Heart left ventricle (tissue), 16 donors: ENCODE measurements around the gene CCDC170. TPM values are rescaled to one million over a fixed set of nuclear protein-coding genes. Genes with fewer than 3 reads are reported as not detected.

Source experiments
- ATAC-seq, 4 donors: fragments of 200-7000 bp; cut with Tn5 transposase; one replicate each; pipeline ENCODE4 v1.9.1; 2020 to 2022; ENCODE audit warnings: moderate library complexity in 4 of 4, mild to moderate bottlenecking in 3 of 4, moderate number of reproducible peaks in 1 of 4
- DNase-seq, 5 donors: peaks; one replicate each; pipeline ENCODE4 v3.0.0-alpha.2; 2020
- H3K27ac ChIP-seq, 12 donors: fragments of 200-600 bp; sonication (generic) in 4 of 12; one replicate each; pipeline versions ENCODE4 v1.5.0 to v1.8.0; 2016 to 2022; ENCODE audit warnings: mild to moderate bottlenecking in 2 of 12
- H3K27me3 ChIP-seq, 9 donors: fragments of 200-600 bp; sonication (generic) in 2 of 9; one replicate each; pipeline versions ENCODE4 v1.5.1 to v1.8.0; 2016 to 2022; ENCODE audit warnings: mild to moderate bottlenecking in 3 of 9
- H3K36me3 ChIP-seq, 9 donors: fragments of 200-600 bp; sonication (generic) in 2 of 9; one replicate each; pipeline versions ENCODE4 v1.5.0 to v1.8.0; 2018 to 2022; ENCODE audit warnings: mild to moderate bottlenecking in 2 of 9
- H3K4me1 ChIP-seq, 12 donors: fragments of 200-600 bp; sonication (generic) in 4 of 12; one replicate each; pipeline versions ENCODE4 v1.5.0 to v1.8.0; 2016 to 2022; ENCODE audit warnings: mild to moderate bottlenecking in 3 of 12
- H3K4me3 ChIP-seq, 12 donors: fragments of 200-600 bp; sonication (generic) in 4 of 12; one replicate each; pipeline versions ENCODE4 v1.5.0 to v1.8.0; 2017 to 2022; ENCODE audit warnings: mild to moderate bottlenecking in 9 of 12, moderate library complexity in 4 of 12
- H3K9me3 ChIP-seq, 12 donors: fragments of 200-600 bp; sonication (generic) in 4 of 12; one replicate each; pipeline versions ENCODE4 v1.5.0 to v1.8.0; 2016 to 2022; ENCODE audit warnings: mild to moderate bottlenecking in 1 of 12
- POLR2A ChIP-seq, 2 donors: fragments of 450-650 bp; IDR thresholded peaks; one replicate each; pipeline ENCODE4 v1.6.1; 2017; ENCODE audit warnings: antibody characterized with exemption in 2 of 2, mild to moderate bottlenecking in 2 of 2, moderate library complexity in 2 of 2
- WGBS, 4 donors: extraction: QIAGEN DNeasy Blood & Tissue Kit in 2 of 4; methylation state at CpG; one replicate each; pipeline versions ENCODE4 v1.1.5 to v1.1.7; 2013 to 2018; 5-methylcytosine and 5-hydroxymethylcytosine counted together
- intact Hi-C, 10 donors: fragments of 100-400 bp; cut with DNase I; formaldehyde crosslinking; loops; one replicate each; pipeline versions ENCODE4 v1.11.1 to v1.14.2; 2022
- polyA plus RNA-seq, 2 donors: library from polyadenylated mRNA; stranded (reverse); fragments of 200-250 nt; gene quantifications; one replicate each; pipeline ENCODE4 v1.2.3, GENCODE V29; 2013
- total RNA-seq, 9 donors: library from RNA; depleted of rRNA in 2 of 9; stranded (reverse); fragments of >200 nt in 2 of 9; fragmentation: NEBNext Ultra II Directional in 3 of 9; extraction: Animal tissue kit (Norgen Biotek cat#: 25700) in 3 of 9; gene quantifications; one replicate each; pipeline versions ENCODE4 v1.1.0 to v1.2.4, GENCODE V29; 2016 to 2023
- TF ChIP-seq, protein P1 (sequence below), 12 donors: fragments of 200-600 bp; sonication (generic) in 4 of 12; IDR thresholded peaks; one replicate each; pipeline versions ENCODE4 v1.5.0 to v1.8.0; 2018 to 2022; ENCODE audit warnings: antibody characterized with exemption in 12 of 12, mild to moderate bottlenecking in 5 of 12
- donor health status: ischemic (EF 13 %, LVEDD 7.1; RV severe dilation, severe dysfunction).
- donor health status: healthy with polysubstance abuse.
- donor health status: DM: no; HTN: yes; CAD: no.
- donor health status: DM: no; HTN: no; CAD: no.
- donor health status: ischemic (EF 25% LVEDD 6.9; RV normal size, moderate dysfunction).
- donor health status: ischemic (EF 25% LVEDD 5.7; RV mildly dilated, moderate dysfunction).
- donor health status: healthy.
- donor health status: DM: yes; HTN: yes; CAD: no.
- donor health status: ischemic (EF 35%, LVEDD 5.7; RV mildly dilated, moderate dysfunction).
- donor health status: nonischemic (EF 11% LVEDD 7.7; RV severe dilation, severe dysfunction).
- donor health status: DM: yes; HTN: yes; CAD: no.
- donor health status: PGD.
- donor health status: ischemic (EF 29% LVEDD 5.4; RV normal size, mild dysfunction).
- donor health status: nonischemic (EF 23%, LVEDD 6.1; RV moderate dilation, normal function).

Gene CCDC170
- total and polyA plus RNA-seq, 11 donors, result 0.07 to 4.4 (median 0.31) TPM

DNA sequence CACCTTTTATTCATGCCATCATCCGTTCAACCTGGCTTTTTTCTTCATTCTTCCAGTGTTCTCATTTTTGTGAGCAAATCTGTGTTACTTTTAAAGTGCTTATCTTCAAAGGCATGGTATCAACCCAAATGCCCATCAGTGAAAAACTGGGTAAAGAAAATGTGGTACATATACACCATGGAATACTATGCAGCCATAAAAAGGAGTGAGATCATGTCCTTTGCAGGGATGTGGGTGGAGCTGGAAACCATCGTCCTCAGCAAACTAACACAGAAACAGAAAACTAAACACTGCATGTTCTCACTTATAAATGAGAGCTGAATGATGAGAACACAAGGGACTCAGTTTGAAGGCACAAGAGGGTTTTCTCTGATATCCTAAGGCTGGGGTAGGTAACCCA is 130.3 kb downstream of the CCDC170 start:
- Histone ChIP-seq H3K9me3 (no peaks in the 10 kb centered on the region), H3K27ac (no peak overlapping the region), H3K4me1 (peaks cover 0 to 5% (median 0%) of the 10 kb centered on the region in 12 donors), H3K4me3 (no peak overlapping the region), H3K36me3 (no peaks in the 10 kb centered on the region), H3K27me3 (peaks cover 0 to 7% (median 0%) of the 10 kb centered on the region in 9 donors)
- no peak for DNase-seq
- intact Hi-C loops, result no loop called here
- ATAC-seq, result no peak
- TF ChIP-seq, protein P1, sequence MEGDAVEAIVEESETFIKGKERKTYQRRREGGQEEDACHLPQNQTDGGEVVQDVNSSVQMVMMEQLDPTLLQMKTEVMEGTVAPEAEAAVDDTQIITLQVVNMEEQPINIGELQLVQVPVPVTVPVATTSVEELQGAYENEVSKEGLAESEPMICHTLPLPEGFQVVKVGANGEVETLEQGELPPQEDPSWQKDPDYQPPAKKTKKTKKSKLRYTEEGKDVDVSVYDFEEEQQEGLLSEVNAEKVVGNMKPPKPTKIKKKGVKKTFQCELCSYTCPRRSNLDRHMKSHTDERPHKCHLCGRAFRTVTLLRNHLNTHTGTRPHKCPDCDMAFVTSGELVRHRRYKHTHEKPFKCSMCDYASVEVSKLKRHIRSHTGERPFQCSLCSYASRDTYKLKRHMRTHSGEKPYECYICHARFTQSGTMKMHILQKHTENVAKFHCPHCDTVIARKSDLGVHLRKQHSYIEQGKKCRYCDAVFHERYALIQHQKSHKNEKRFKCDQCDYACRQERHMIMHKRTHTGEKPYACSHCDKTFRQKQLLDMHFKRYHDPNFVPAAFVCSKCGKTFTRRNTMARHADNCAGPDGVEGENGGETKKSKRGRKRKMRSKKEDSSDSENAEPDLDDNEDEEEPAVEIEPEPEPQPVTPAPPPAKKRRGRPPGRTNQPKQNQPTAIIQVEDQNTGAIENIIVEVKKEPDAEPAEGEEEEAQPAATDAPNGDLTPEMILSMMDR (IDR thresholded peaks at IDR 0.05), result no peak
- no peak for TF ChIP-seq POLR2A (IDR thresholded peaks at IDR 0.05)
- 77 to 90% (median 82%) methylated on average over 2 of the region's 2 CpGs for WGBS, 4 donors

DNA sequence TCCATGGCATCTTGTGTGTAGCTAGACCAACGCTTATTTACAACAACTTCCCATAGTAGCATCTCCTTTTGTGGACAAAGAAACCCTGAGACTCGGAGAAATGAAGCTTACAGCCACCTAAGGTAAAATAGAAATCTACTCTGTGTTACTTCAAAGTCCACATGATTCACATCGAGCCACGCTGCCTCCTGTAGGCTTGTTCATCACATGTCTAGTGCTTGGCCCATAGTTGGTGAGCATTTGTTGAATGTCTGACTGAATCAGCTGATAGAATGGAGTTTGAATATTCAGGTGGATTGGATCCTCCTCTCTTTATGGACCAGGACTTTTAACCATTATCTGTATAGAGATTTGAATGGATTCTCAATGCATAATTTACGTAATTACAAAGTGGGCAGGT is 130.7 kb downstream of the CCDC170 start:
- DNase-seq, result no peak
- intact Hi-C loops, result no loop called here

DNA sequence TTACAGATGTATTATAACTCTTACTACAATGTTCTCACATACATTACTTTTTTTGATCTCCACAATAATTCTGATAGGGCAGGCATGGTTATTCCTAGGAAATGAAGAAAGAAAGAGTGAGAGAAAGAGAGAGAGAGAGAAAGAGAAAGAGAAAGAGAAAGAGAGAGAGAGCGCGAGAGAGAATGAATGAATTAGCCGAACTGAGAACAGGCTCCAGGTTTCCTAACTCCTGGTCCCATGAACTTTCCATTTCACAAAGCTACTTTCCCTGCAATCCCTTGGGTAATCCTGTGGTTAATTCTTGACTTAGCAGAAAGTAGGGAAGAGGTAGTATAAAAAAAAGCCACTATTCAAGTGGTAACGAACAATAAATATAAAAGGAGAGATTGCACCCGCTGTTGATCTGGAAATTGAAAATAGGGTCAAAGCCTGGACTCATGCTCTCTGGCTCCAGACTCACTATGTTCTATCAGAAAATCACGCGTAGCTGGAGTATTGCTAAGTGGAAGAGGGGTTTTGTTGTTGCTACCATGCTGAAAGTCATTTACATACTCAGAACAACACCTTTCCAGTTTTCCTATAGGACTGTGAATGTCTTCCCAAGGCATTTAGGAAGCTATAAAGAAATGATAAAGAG is 131.2 kb downstream of the CCDC170 start:
- H3K27me3 ChIP-seq, result peaks cover 0 to 4% (median 0%) of the 10 kb centered on the region in 9 donors
- intact Hi-C loops, result no loop called here
- peaks cover 0 to 5% (median 0%) of the 10 kb centered on the region in 12 donors for H3K4me1 ChIP-seq
- ATAC-seq, result no peak
- DNase-seq, result no peak
- 88 to 91% (median 89%) methylated on average over 7 of the region's 7 CpGs for WGBS, 4 donors
- H3K4me3 ChIP-seq, result no peak overlapping the region
- no peaks in the 10 kb centered on the region for H3K9me3 ChIP-seq
- H3K36me3 ChIP-seq, result no peaks in the 10 kb centered on the region
- no peak overlapping the region for H3K27ac ChIP-seq
- TF ChIP-seq, protein P1 (IDR thresholded peaks at IDR 0.05), result no peak
- no peak for TF ChIP-seq POLR2A (IDR thresholded peaks at IDR 0.05)

More for the DNA sequence above, 130.7 kb downstream of the CCDC170 start:
- no peak overlapping the region for H3K27ac ChIP-seq
- peaks cover 0 to 6% (median 0%) of the 10 kb centered on the region in 9 donors for H3K27me3 ChIP-seq
- 83 to 86% (median 85%) methylated on average over 5 of the region's 5 CpGs for WGBS, 4 donors
- ATAC-seq, result no peak
- no peak for TF ChIP-seq POLR2A (IDR thresholded peaks at IDR 0.05)
- TF ChIP-seq, protein P1 (IDR thresholded peaks at IDR 0.05), result no peak
- H3K9me3 ChIP-seq, result no peaks in the 10 kb centered on the region
- H3K4me1 ChIP-seq, result peaks cover 0 to 5% (median 0%) of the 10 kb centered on the region in 12 donors
- no peak overlapping the region for H3K4me3 ChIP-seq
- no peaks in the 10 kb centered on the region for H3K36me3 ChIP-seq

DNA sequence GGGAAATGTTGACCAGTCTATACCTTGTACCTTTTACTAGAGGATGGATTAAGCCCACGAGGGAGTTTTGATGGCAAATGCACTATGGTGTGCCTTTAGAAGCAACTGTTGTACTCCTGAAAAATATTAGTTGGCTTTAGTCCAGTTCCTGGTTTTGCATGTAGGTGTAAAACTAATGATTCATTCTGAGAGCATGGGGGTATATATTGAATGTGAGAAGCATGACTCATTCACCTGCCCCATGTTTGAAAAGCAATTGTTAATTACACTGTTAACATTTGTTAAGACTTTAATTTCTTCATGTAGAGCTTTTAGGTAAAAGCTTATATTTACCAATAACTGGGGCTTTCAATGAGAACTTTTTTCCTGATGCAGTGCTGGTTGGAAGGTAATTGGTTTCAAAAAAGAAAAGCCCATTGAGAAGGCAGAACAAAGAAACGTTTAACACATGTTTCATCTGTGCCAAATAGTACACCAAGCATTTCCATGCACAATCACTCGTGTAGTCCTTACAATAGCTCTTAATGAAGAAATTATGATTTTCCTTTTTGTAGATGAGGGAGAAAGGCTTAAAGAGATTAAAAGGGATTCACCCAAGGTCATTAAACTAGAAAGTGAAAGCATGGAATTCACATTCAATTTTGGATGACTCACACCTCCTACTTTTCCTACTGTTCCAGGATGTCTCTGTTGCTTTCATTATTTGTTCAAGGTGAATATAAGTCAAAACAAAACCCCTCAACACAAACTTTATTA is 134.1 kb downstream of the CCDC170 start:
- no peak for TF ChIP-seq POLR2A (IDR thresholded peaks at IDR 0.05)
- TF ChIP-seq, protein P1 (IDR thresholded peaks at IDR 0.05), result no peak
- intact Hi-C loops, result no loop called here
- ATAC-seq, result no peak

More for the DNA sequence above, 134.1 kb downstream of the CCDC170 start:
- Histone ChIP-seq H3K9me3 (no peaks in the 10 kb centered on the region), H3K4me1 (peaks cover 0 to 11% (median 0%) of the 10 kb centered on the region in 12 donors), H3K27ac (no peak overlapping the region), H3K36me3 (no peaks in the 10 kb centered on the region), H3K27me3 (peaks cover 0 to 4% (median 0%) of the 10 kb centered on the region in 9 donors), H3K4me3 (no peak overlapping the region)
- WGBS, 4 donors, result 55 to 63% (median 59%) methylated on average over 3 of the region's 3 CpGs
- DNase-seq, result no peak
